ENCODE measurements around the gene ATPAF1. TPM values are rescaled to one million over a fixed set of nuclear protein-coding genes. Genes with fewer than 3 reads are reported as not detected.
"Not testable (repeated sequence)": the region's sequence is repeated elsewhere in the genome, so short reads cannot be mapped to it uniquely, and the experiment has no call there.

ATPAF1 gene
- polyA plus RNA-seq, 12 donors = 25.3 to 82.5 (median 59.9) TPM; not detected in 1

GRCh38 chr1:46686255-46686654 is 18.1 kb upstream of the ATPAF1 start:
- no peak for DNase-seq

- no peak for DNase-seq
Observed at GRCh38 chr1:46684670-46685069, 16.5 kb upstream of the ATPAF1 start.

DNA sequence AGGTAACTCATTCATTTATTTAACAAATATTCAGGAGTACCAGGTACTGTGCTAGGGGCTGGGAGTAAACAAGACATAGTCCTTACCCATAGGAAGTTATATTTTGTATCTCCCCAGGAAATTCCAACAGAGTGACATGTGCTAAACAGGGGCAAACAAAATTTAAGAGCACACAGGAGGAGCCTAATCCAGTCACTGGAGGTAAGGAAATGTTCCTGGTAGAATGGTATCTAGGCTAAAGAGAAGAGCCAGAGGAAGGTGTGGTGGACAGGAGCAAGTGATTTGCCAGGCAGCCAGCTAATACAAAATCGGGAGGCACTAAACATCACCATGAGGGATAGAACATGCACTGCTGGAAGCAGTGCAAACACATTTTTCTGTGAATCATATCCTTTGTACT is 13.9 kb upstream of the ATPAF1 start:
- no peak for DNase-seq

DNA sequence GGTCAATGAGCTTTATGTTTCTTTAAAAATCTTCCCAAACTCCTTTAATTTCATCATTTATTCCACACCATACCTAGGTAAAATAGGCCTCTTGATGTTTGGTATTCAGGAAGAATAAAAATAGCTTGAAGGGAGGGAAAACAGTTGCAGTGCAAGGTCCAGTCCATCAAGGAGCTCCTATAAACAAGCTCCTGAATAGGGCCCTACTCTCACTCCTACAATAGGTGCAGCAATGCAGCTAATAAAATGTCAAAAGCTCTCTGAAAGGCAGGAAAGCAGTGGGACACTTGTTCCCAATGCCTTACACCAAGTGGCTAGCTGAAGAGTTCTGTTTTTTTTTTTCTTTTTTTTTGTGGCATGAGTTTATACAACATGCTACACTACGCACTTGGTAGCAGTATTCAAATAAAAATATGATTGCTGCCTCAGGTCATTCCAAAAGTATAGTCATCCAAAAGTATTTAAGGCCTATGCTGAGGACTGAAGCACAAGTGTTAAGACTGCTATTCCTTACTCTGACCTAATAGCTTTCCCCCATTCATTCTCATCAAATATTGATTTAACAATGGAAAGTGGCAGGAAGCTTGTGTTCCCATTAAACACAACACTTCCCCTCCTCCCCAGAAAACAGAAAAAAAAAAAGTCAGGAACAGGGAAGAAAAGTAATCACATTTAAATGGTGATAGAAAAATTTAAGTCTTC is 13.3 kb upstream of the ATPAF1 start:
- DNase-seq = no peak

GRCh38 chr1:46679789-46680573 is 11.8 kb upstream of the ATPAF1 start:
- DNase-seq = no peak

GRCh38 chr1:46677339-46677738 is 9.2 kb upstream of the ATPAF1 start:
- DNase-seq = no peak

- DNase-seq = no peak
Observed at GRCh38 chr1:46676531-46676930, 8.4 kb upstream of the ATPAF1 start.

DNA sequence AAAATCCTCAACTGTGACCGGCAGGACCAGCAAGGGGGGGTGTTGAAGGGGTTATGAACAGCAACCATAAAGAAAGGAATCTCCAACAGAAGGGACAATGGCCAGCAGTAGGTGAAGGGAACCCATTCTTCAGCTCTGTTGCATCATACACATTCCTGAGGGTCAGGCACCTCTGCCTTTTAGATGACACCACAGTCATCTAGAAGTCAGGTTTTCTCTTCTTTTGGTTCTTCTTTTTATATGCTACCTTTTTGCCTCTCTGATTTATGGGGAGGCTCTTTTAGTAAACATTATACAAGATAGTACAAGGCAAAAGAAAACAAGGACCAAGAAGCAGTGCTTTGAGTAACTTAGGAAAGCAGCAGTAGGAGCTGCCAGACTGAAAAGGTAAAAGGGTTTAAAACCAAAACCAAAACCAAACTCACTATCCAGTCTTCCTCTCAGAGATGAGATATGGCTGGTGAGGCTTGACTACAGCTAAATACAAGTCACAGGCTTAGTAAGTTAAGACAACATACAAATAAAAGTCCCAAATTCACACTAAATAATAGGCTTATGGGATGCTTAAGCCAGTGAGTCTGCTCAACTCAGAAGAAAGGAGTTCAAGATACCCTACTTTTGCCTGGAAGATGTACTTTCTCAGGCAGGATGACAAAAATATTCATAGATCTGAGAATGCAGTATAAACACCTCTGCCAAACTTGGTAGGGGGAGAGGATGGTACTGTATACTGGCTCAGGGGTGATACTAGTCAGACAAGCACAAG is 7.6 kb upstream of the ATPAF1 start:
- no peak for DNase-seq

- DNase-seq = no peak
Observed at GRCh38 chr1:46673749-46674182, 5.6 kb upstream of the ATPAF1 start.

GRCh38 chr1:46672696-46673095 is 4.5 kb upstream of the ATPAF1 start:
- DNase-seq = no peak

DNA sequence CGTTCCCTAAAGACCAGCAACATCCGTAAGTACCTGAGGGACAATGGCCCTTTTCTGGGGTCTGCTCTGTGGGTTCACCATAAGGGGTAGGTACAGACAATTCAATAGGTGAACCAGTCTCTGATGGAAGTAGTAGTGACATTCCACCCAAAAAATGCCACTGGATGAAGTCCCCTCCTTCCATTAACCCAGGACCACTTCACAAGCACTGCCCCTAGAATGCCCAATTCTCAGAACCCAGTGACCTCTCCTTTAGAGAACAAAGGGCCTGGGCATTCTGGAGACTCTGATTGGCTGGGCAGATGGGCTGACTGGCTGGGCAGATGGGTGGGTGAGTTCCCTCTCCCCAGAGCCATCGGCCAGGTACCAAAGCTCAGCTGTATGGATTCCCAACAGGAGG is 3.4 kb upstream of the ATPAF1 start, which contains the start of gene TEX38:
Gene TEX38, plus strand, starts transcription at position 301 of the 400 bp plus-strand sequence. Its CDS starts 81 bp downstream, at position 382.
- DNase-seq = no peak

DNA sequence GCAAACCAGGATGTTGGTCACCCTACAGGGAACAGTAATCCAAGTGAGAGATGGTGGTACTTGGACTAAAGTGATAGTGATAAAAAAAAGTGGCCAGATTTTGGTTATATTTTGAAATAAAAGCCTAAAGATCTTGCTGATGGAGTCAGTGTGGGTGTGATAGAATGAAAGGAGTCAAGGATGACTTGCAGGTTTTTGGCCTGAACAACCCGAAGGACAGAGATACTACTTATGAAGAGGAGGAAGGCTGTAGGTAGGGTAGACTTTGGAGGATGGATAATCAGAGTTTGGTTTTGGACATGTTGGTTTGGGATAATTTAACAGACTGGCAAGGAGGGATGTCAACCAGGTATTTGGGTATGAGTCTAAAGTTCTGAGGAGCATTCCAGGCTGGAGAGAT is 2.0 kb upstream of the ATPAF1 start:
- DNase-seq = no peak

DNA sequence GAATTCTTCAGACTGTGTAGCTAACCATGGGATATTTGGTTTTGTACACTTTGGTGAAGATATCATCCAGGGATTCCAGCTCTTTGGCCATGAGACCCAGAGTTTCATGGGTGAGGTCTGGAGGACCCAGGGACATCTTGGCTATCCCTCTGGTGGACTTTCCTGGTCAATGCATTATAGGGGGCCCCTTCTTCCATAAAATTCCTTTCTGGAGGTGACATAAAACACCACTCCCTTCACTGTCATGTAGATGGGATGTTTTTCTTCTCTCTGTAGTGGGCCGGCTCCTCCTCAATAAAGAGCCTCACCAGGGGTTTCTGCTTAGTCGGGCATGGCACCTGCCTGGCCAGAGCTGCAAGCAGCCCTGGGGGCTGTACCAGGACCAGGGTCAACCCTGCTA is 2.2 kb downstream of the ATPAF1 start:
- DNase-seq = no peak

GRCh38 chr1:46662919-46663318 is 5.2 kb downstream of the ATPAF1 start:
- not testable (repeated sequence) for DNase-seq

DNA sequence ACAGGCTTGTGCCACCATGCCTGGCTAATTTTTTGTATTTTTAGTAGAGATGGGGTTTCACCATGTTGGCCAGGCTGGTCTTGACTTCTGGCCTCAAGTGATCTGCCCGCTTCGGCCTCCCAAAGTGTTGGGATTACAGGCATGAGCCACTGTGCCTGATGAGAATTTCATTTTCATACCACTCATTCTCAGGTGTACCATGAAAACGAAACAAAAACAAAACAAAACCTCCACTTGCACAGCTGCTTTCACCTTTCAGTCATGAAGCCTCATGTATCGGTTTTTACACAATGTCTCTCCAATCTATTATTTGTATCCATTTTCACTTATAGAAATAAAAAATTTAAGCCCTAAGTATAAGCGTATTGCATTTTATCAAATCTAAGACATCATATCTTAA is 8.0 kb downstream of the ATPAF1 start:
- not testable (repeated sequence) for DNase-seq

DNA sequence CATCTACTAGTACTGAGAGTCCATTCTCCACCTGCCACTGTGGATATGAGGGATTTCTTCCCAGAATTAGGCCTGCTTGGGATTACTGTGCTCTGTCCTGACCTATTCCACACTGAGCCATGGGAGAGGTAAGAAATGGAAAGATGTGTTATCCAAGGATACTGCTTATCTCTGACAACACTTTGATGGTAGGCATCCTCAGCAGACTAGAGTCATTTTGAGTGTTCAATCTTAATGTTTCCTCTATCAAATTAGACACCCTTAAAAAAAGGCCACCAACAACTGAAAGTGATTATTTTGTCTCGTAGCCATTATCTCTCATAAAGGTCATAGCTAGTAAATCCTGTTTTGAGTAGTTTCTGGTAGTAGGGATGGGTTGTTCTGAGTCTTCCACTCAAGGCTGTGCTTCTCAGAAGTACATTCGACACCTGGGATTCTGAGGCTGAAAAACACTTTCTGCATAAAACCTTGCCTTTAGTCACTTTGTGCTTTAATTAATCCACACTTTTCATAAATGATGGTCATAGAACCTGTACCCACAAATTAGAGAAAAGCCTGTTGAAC is 8.8 kb downstream of the ATPAF1 start:
- DNase-seq = no peak

DNA sequence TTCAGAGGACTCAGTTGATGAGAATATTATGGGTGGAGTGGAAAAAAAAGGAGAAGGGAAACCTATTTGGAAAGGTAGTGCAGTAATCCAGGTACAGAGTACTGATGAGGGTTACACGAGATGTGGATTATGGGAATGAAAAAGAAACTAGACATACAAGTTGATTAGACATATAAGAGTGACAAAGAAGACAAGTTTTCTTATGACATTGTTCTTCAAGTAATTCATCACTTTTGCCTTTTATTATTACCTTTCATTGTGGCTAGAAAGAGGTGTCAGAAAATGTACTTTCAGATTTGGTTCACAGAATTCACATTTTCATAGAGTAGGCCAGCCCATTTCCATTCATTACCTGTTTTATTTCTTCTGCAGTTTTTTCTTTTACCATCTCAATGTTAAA is 10.4 kb downstream of the ATPAF1 start:
- DNase-seq = no peak

GRCh38 chr1:46656643-46657042 is 11.5 kb downstream of the ATPAF1 start:
- no peak for DNase-seq

- no peak for DNase-seq
Observed at GRCh38 chr1:46655848-46656247, 12.3 kb downstream of the ATPAF1 start.

GRCh38 chr1:46654698-46655097 is 13.5 kb downstream of the ATPAF1 start:
- DNase-seq = not testable (repeated sequence)

GRCh38 chr1:46654012-46654411 is 14.2 kb downstream of the ATPAF1 start:
- DNase-seq = no peak

DNA sequence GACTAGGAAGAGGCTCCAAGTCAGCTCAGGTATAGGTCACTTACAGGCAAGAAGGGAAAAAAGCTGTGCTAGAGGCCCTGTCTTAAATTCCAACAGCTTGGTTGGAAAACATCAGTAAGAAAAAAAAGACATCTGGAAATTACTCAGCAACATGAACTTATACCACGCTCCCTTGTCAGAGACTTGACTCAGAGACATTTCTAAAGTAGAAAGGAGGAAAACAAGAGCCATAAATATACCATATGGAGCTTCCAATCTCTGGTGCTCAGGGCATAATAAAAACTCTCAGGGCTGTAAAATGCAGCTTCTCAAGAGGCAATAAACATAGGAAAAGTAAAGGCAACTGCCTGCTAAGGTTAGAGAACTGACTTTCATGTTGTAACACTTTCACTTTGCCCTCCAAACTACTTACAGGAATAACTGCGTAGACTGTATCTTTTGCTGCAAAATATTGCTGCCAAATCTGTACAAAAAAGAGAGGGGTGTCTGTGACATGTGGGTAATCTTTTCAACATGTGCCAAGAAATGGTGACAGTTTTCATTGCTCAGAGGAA is 14.7 kb downstream of the ATPAF1 start:
- DNase-seq = no peak

Measured in muscle of arm (tissue), 12 donors.